Measurements from ENCODE around the gene CARD10.

Gene CARD10

GRCh38 chr22:37457093-37457893, 61.9 kb downstream of the CARD10 start:
- Histone ChIP-seq H3K4me3 (no peak overlapping the region), H3K27ac (no peak overlapping the region)
- no peak for DNase-seq (ENCODE audit: low spot score)
- TF ChIP-seq, protein P1, sequence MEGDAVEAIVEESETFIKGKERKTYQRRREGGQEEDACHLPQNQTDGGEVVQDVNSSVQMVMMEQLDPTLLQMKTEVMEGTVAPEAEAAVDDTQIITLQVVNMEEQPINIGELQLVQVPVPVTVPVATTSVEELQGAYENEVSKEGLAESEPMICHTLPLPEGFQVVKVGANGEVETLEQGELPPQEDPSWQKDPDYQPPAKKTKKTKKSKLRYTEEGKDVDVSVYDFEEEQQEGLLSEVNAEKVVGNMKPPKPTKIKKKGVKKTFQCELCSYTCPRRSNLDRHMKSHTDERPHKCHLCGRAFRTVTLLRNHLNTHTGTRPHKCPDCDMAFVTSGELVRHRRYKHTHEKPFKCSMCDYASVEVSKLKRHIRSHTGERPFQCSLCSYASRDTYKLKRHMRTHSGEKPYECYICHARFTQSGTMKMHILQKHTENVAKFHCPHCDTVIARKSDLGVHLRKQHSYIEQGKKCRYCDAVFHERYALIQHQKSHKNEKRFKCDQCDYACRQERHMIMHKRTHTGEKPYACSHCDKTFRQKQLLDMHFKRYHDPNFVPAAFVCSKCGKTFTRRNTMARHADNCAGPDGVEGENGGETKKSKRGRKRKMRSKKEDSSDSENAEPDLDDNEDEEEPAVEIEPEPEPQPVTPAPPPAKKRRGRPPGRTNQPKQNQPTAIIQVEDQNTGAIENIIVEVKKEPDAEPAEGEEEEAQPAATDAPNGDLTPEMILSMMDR (IDR thresholded peaks at IDR 0.05) = peak; percentile 49

DNA sequence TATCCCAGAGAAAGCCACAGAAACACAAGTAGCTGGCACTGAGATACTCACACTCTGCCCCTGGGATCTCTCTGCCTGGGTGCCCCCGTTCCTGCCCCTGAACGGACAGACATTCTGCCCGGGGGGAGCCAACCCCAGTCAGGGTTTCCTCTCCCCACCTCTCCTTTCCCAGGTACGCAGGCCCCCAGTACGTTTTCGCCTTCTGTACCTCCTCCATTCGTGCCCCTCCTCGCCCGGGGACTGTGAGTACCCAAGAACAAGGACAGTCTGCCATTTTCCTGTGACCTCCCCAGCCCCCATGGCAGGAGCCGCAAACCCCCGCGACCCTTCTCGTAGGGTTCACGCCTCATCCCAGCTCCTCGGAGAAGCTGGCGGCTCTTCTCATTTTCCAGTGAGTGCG, 62.9 kb downstream of the CARD10 start:
- TF ChIP-seq, protein P1 (IDR thresholded peaks at IDR 0.05) = no peak
- Histone ChIP-seq H3K27ac (no peak overlapping the region), H3K4me3 (no peak overlapping the region)
- no peak for DNase-seq (ENCODE audit: low spot score)

DNA sequence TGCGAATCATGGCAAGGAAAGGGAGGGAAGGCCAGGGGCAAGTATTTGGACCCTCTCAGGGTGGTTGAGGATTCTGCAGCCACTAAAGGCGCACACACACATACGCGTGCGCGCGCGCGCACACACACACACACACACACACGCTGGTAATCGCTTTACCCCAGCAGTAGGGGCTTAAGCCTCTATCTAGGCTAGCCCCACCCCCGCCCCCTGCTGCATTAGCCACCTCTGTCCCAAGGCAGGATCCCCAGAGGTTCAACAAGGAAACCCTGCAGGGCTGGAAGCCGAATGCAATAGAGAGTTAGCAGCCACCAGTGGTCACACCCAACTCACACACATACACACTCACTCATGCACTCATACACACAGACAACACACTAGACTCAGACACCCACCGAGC, 63.3 kb downstream of the CARD10 start:
- Histone ChIP-seq H3K4me3 (no peak overlapping the region), H3K27ac (no peak overlapping the region)
- TF ChIP-seq, protein P1 (IDR thresholded peaks at IDR 0.05) = no peak
- no peak for DNase-seq (ENCODE audit: low spot score)

GRCh38 chr22:37454857-37455686, 64.1 kb downstream of the CARD10 start:
- DNase-seq (ENCODE audit: low spot score) = no peak
- TF ChIP-seq, protein P1 (IDR thresholded peaks at IDR 0.05) = no peak
- Histone ChIP-seq H3K4me3 (no peak overlapping the region), H3K27ac (no peak overlapping the region)

DNA sequence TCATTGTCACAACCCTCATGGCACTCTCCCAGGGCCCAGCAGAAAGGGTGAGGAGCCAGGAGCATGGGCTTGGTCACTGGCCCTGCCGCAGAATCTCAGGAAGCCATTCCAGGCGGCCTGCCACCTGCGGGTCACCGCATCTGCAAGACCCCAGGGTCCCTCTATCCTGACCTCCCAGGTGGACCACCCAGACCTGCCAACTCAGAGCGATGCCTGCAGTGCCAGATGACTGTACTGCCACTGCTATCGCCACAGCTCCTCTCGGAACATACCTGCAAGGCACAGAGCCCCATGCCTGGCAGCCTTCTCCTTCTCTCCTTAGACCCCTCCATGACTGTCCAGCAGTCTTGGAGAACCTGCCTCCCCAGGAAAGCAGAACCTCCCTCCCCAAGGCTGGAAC, 65.5 kb downstream of the CARD10 start:
- no peak overlapping the region for H3K27ac ChIP-seq
- DNase-seq (ENCODE audit: low spot score) = no peak
- TF ChIP-seq, protein P1 (IDR thresholded peaks at IDR 0.05) = no peak
- no peak overlapping the region for H3K4me3 ChIP-seq

- no peak for DNase-seq (ENCODE audit: low spot score)
- no peak overlapping the region for H3K27ac ChIP-seq
- no peak overlapping the region for H3K4me3 ChIP-seq
- TF ChIP-seq, protein P1 (IDR thresholded peaks at IDR 0.05) = no peak
These were observed 68.0 kb downstream of the CARD10 start for GRCh38 chr22:37451218-37451617.

Measured in coronary artery (tissue), 2 donors.